CD4-positive, alpha-beta T cell treated with Interleukin-6 at 100 ng/mL for 8 hours (primary cell): ENCODE measurements around the gene NPTXR.
A peak's percentile ranks its signal among the peaks of the same experiment; 100 is the strongest.
"Not testable (repeated sequence)": the region's sequence is repeated elsewhere in the genome, so short reads cannot be mapped to it uniquely, and the experiment has no call there.

Experiments used
- DNase-seq: peaks from one replicate; pipeline ENCODE4 v3.0.0-alpha.2; 2020; ENCODE audit warnings: mixed read lengths, low spot score

Gene NPTXR

DNA sequence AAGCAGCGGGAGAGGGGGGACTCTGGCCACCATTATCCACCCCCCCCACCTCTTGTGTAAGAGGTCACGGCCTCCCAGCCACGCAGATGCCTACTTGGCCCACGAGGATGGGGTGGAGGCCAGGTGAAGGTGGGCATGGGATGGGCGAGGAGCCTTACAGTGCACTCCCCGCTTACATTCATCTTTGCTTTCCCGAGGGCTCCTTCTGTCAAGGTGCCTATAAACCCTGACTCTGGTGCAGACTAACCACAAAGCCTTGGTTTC is 13.1 kb downstream of the NPTXR start:
- no peak for DNase-seq

DNA sequence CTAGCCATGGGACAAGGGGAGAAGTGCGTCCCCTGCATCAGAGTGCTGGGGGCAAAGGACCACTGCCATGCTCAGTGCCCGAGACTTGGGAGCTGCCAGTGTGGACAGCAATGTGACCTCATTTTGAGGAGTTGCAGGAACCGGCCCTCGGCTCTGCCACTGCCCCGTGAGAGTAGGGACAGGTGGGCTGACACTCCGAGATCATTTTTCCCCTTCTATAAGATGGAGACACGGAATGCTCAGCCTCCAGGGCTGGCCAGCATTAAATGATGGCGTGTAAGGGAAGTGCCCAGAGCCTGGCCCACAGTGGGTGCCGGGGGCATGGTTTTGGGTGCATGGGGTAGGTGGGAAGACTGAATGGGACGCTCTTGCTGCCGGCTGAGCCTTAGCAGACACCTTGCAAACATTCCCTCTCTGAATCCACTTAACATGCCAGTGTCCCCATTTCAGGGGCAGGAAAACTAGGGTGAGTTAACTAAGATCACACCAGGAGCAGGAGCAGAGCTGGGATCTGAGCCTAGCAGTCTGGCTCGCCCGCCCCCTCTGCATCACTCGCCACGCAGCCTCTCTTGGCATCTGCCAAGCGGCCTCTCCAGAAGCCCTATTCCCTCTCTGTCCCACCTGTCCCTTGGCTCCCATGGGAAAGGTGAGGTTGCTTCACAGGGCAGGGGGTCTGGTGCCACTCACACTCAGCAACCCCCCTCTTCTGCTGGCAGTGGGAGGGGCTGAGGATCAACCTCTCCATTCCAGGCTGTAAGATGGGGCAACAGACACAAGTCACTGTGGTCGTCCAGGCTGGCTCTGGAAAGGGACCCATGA is 13.6 kb downstream of the NPTXR start:
- DNase-seq = no peak

DNA sequence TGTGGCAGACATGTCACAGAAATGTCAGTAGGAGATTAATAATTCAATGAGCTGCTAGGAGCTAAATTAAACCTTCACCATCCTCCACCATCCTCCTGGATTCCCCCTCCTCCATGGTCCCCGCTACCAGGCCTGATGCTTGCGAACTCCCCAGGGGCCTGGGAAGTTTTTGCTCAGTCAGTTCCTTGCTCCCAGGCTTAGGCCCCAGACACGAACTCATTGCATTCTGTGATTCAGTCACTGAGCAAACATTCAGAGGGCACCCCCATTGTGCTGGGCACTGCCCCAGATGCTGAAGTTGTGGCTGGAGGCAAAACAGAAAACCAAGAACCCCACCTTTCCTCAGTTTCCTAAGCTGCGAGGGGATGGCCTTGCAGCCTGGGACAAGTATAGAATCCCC is 14.3 kb downstream of the NPTXR start:
- no peak for DNase-seq

DNA sequence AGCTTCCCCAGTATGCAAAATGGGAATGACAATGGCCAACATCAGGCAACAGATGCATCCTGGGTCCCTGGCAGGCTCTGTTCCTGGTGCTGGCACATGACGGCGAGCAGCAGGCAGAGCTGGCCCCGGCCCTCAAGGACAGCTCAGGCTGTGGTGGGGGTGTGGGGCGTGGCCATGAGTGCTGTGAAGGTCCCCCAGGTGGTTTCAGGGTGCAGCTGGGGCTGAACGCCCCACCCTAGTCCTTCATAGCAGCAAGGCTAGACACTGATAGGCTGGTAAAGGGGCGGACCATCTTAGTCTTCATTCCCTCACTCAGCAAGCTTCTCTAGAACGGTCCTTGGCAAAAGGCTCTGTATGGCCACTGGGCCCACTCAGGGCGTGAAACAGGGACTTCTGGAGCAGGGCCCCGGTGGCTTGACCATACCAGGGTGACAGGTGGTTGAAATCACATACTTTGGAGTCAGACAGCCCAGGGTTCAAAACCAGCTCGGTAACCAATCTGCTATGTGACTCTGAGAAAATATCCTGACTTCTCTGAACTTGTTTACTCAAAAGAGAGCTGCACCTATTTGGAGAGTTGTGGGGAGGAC is 15.1 kb downstream of the NPTXR start:
- DNase-seq = no peak

DNA sequence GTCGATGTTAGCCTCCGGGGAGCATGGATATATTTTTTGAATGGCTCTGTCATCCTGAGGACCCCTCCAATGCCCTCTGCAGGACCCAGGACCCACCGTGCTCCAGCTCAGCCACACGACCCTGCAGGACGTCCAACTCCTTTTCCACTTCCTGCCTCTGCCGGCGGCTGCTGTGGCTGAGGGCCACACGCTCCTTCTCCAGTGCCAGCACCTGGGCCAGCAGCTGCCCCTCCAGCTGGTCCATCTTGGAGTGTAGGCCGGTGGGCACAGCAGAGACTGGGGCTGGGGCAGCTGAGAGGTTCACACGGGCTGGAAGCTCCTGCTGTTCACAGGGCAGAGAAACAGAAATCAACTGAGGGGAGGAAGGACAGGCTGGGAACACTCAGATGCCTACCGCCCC is 15.6 kb downstream of the NPTXR start:
- no peak for DNase-seq

DNA sequence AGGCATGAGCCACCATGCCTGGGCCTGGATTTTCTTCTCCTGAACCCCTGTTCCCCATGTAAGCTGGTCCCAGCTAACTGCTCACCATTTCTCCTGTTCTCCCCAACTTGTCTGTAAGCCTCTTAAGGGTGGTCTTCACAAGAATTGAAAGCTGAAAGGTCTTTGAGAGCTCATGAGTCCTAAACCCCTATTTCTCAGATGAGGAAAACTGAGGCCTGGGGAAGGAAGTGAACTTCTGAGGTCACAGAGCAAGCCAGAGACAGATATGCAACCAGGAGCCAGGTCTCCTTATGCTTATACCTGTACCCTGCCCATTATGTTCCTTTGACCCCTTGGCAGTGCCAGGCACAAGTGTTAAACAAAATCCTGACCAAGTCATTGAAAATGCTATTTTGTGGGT is 16.3 kb downstream of the NPTXR start:
- no peak for DNase-seq

DNA sequence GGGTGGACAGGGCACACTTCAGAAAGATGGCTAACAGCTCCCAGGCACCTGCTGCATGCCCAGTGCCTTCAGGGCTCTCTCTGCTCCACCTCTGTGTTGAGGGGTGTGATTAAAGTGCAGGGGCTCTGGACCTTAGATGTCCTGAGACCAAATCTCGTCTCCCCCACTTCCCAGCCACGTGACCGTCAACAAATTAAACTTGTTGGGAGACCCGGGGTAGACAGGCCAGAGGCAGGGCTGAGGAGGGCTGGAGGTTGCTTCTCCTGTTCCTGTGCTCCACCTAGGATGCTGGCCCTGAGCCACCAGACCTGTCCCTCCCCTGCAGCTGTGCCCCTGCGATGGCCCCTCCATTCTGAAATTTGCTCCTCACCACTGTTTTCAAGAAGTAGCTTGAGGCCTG is 17.0 kb downstream of the NPTXR start:
- no peak for DNase-seq

DNA sequence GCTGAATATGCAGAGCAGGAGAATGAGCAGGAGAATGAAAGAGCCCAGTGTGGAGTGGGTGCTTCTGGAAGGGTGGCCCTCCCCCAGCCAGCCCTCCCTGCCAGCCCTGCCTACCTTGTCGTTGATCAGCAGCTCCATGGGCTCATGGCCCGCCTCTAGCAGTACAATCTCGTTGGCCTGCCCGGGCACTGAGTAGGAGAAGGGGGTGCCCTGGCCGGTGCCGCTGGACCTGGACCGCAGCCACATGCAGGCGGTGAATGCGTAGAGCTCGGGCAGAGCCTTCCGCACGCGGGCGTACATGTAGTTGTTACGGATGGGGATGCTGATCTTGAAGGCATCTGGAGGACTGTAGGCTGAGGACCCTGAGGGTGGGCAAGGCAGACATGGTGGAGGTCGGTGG is 17.4 kb downstream of the NPTXR start:
- DNase-seq = no peak

DNA sequence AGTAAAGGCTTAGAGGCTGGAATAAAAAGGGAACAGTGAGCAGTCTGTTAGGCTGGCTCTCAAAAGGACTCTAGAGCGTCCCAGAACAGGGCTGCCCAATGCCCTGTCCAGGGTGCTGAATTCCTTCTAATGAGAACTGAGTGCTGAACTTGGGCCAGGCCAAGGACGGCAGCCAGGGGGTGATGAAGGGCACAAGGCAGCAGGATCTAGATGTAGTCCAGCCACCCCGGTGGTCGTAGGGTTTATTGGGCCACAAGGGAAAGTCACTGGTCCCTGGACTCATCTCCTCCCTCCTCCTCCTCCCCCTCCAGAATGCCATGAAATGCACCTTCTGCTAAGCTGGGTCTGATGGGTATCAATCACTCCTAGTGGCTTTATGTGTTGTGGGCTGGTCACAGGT is 19.2 kb downstream of the NPTXR start:
- DNase-seq = peak; percentile 25

DNA sequence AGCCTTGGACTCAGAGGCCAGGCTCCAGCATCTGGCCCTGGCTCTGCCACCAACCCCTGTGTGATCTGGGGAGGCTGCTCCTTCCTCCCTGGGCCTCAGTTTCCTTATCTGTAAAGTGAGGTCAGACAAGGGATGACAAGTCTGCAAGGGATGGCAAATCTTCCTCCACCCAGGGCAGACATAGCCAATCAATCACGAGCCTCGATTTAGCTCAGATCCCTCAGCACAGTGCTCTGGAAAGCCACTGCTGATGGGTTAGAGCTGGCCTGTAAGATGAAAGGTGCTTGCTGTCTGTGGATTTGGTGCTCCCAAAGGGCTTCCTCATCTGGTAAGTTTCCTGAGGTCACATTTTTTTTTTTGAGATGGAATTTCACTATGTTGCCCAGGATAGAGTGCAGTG is 20.2 kb downstream of the NPTXR start:
- no peak for DNase-seq

DNA sequence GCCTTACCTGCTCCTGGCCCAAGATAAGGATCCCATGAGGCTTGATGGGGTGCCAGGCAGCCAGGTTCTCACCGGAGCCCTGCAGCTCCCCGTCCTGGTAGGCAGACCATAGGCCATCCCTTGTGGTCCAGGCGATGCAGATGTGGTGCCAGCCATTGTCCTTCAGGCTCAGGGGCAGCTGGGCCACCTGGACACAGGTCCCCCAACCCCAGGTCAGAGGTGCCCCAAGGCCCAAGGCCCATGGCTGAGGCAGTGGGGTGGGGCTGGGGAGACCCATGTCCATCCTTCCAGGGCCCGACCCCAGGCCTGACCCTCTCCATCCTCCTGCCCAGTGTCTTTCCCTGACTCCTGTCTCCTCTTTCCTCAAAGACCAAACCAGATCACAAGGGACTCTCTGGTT is 20.8 kb downstream of the NPTXR start:
- no peak for DNase-seq

DNA sequence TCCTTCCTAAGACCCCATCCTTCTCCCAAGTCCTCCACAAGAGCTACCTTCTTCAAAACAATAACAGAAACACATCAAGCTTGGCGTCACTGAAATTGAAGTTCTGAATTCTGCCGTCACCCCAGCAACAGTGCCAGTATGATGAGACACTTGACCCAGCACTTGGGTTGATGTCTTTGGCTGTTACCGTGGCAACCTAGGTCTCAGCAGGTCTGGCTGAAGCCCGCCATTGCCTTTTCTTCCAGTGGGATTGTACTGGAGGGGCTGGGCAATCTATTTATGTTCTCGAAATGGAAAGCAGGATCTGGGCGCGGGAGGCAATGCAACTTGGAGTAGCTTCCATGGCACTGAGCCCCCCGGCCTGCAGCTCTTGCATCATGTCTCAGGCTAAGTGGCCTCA is 23.8 kb downstream of the NPTXR start:
- DNase-seq = no peak

DNA sequence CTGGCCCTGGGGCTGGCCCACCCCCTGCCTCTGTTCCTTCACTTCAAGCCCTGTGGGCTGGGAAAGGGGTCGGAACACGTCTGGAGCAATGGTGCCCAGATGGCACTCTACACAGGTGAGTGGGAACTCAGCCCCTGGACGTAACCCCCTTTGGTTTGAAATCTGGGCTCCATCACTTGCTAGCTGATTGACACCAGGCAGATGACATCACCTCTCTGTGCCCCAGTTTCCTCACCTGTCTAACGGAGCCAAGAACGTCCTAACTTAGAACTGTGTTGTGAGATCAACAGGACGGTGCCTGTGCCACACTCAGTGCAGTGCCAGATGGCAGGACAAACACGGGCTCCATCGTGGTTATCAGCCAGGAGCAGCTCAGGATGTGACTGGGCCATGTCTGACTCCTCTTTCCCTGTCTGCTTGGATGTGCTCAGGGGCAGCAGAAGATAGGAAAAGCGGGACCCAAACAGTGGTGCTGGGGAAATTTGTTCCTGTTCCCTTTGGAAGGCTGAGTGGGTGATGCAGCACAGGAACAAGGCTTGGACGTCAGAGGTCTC is 24.4 kb downstream of the NPTXR start:
- no peak for DNase-seq

DNA sequence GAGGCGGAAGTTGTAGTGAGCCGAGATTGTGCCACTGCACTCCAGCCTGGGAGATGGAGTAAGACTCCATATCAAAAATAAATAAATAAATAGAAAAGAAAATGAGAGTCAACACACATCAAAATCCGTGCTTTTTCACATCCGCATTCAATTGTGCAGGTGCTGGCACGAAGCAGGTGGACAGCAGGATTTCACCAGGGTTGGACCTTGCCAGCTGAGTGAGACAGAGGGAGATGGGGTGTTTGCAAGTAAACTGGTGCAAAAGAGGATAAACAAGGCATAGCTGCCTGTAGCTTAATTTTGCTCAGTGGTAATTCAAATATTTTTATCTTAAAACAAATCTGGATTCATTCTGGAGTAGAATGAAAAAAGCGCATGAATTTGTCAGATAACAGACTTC is 26.6 kb downstream of the NPTXR start:
- DNase-seq = no peak

DNA sequence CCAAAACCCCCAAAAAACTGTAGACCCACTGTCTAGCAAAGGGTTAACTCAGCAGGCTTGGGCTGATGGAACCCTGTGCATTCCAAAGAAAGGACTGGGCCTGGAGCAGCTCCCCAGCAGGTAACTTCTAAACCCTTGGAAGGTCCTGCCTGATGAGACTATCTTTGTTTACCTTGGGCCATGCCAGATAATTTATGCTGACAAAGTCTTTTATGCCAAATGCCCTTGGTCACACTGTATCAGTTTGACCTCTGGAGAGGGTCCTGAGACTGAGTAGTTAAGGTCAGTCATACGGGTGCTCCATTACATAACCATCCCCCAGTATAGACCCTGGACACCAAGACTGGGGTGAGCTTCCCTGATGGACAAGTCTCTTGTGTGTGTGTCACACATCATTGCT is 28.0 kb downstream of the NPTXR start:
- no peak for DNase-seq

DNA sequence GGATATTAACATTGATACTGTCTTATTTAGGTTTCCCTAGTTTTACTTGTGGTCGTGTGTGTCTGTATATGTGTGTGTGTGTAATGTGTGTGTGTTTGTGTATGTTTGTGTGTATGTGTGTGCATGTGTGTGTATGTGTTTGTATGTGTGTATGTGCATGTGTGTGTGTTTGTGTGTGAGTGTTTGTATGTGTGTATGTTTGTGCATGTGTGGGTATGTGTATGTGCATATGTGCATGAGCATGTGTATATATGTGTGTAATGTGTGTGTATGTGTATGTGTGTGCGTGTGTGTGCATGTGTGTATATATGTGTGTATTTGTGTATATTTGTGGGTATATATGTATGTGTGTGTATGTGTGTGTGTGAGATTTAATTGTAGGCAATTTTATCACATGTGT is 32.6 kb downstream of the NPTXR start:
- DNase-seq = no peak

DNA sequence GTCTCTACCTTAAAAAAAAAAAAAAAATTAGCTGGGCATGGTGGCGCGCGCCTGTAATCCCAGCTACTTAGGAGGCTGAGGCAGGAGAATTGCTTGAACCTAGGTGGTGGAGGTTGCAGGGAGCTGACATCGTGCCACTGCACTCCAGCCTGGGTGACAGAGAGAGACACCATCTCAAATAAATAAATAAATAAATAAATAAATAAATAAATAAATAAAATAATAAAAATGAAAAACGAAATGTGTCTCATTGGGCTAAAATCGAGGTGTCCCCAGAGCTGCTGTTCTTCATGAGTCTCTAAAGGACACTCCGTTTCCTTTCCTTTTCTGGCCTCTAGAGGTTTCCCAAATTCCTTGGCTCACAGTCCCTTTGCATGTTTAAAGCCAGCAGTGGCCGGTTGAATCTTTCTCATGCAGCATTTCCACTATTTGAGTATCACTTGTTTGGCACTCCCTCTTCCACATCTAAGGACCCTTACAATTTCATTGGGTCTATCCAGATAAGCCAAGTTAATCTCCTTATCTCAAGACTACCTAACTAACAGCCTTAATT is 38.7 kb downstream of the NPTXR start:
- DNase-seq = not testable (repeated sequence)

DNA sequence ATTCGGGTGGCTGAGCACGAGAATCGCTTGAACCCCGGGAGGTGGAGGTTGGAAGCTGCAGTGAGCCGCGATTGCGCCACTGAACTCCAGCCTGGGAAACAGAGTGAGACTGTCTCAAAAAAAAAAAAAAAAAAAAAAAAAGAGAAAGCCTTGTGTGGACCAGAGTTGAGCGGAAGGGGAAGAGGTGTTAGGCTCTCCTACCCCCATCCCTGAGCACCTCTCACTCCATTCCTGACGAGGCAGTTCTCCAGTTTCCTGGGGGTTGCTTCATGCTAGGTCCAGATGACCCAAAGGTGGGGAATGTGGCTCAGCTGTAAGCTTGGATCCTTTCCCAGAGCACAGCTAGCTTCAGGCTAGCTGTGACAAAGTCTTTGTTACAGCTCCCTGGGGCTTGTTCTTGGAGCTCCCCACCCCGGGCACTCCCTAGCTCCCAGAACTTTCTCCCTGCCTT is 41.1 kb downstream of the NPTXR start:
- DNase-seq = no peak

DNA sequence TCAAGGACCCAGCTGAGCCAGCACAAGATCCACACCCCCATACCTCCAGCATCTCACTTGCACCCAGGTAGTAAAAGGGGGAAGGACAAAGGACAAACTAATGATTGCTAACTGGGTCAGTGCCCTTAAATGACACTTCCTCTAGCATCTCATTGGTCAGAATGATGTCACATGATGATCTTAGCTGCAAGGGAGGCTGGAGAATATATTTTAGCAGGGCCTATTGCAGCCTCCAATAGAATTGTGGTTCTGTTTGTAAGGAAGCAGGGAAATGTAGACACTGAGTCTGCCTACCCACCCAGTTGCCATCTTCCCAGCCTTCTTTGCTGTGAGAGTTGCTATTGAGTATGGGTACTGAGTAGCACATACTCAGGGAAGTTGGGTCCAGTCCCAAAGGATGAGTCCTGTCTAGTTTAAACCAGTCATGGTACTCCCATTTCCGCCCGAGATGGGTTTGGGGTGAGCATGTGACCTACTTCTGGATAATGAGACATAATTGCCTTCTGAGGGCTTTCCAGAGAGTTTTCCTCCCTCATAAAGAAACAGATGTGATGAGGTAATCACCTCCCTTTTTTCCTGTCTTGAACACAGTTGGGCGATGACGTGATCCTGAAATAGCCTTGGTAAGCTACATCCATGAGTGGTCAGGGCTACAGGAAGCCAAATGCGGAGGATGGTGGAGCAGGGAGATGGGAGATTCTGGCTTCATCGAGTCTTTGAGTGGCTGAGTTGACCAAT is 44.4 kb downstream of the NPTXR start:
- DNase-seq = no peak

DNA sequence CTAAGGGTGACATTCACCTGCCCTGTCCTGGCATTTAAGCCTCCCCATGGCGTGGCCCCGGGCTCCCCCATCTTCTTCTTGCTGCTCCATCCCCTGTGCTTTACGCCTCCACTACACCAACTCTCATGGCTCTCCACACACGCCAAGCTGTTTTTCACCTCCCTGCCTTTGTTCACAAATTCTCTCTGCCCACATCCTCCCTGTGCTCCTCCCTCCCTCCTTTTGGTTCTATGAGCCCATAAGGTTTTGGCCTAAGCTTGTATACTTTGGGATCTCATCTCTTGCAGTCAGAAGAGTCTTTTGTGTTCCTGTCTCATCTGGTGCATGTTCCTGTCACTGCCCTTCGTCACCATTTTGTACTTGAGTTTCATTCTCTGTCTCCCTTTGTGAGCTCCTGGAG is 45.3 kb downstream of the NPTXR start:
- peak; percentile 19 for DNase-seq

DNA sequence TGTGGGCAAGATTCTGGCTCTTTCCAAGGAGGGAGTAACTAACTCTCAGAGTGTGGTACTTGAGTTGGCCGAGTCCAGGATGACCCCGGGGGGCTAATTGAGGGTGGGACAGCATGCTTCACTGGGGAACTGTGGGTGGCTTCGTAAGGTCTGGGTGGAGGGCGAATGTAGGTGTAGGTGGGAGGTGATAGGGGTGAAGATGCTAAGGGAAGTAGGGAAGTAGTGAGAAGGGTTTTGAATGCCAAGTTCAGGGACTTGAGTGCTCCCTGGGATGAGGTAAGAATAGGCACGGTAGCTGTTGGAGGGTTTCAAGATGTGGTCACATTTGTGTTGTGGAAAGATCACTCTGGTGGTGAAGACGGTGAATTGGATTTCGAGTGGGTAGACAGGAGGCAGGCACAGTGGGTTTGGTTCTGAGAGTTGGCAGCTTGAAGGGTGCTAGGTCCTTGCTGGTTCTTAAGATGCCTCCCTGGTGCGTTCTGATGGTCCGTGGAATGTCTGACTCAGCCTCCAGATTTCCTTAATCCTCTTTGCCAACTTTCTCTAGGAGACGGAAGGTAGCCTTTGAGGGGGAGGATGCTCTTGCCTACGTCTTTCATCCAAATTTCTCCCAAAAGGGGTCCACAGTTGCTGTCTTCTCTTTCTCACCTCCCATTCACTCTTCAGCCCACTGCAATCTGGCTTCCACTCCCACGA is 47.4 kb downstream of the NPTXR start:
- no peak for DNase-seq

DNA sequence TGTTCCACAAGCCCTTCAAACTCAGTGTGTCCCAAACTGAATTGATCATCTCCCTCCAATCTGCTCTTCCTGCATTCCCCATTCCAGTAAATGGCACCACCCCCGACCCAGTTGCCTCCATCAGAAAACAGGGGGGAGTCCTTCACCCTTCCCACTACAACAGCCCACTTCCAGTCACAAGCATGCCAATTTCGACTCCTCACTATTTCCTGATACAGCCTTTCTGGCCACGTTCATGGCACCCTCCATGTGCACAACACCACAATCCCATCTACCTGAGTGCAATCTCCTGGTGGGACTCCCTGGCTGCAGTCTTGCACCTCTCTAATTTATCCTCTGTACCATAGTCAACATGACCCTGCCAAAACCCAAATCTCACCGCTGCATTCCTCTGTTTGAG is 48.3 kb downstream of the NPTXR start:
- DNase-seq = no peak
